T-helper 2 cell (primary cell): Measurements from ENCODE around the gene TFF2.

Experiments used
- DNase-seq, 5 experiments: peaks; one replicate each; pipeline versions ENCODE4 v3.0.0 to v3.0.0-alpha.2; 2012 to 2022

Gene TFF2

GRCh38 chr21:42384156-42384945 is 33.6 kb upstream of the TFF2 start:
- DNase-seq, result no peak

GRCh38 chr21:42383331-42383730 is 32.5 kb upstream of the TFF2 start:
- DNase-seq, result no peak

- no peak for DNase-seq
Observed at GRCh38 chr21:42382915-42383314, 32.1 kb upstream of the TFF2 start.

GRCh38 chr21:42381347-42381984 is 30.7 kb upstream of the TFF2 start:
- DNase-seq, result peak in 1 of 5 experiments; percentile 78

GRCh38 chr21:42379426-42380215 is 28.8 kb upstream of the TFF2 start:
- DNase-seq, result no peak

GRCh38 chr21:42378418-42378817 is 27.6 kb upstream of the TFF2 start:
- DNase-seq, result no peak

GRCh38 chr21:42377951-42378340 is 27.2 kb upstream of the TFF2 start:
- no peak for DNase-seq

GRCh38 chr21:42377211-42377950 is 26.6 kb upstream of the TFF2 start:
- no peak for DNase-seq

GRCh38 chr21:42376338-42376982 is 25.7 kb upstream of the TFF2 start:
- peak in 1 of 5 experiments; percentile 72 for DNase-seq

GRCh38 chr21:42375966-42376337 is 25.2 kb upstream of the TFF2 start:
- DNase-seq, result no peak

- DNase-seq, result no peak
Observed at GRCh38 chr21:42375506-42375905, 24.7 kb upstream of the TFF2 start.

- no peak for DNase-seq
Observed at GRCh38 chr21:42374864-42375499, 24.2 kb upstream of the TFF2 start.

GRCh38 chr21:42374457-42374856 is 23.7 kb upstream of the TFF2 start:
- DNase-seq, result peak in 1 of 5 experiments; percentile 79

- DNase-seq, result no peak
Observed at GRCh38 chr21:42373908-42374455, 23.2 kb upstream of the TFF2 start.

GRCh38 chr21:42373196-42373907 is 22.6 kb upstream of the TFF2 start:
- peak in 1 of 5 experiments; percentile 51 for DNase-seq

- no peak for DNase-seq
Observed at GRCh38 chr21:42370894-42371654, 20.3 kb upstream of the TFF2 start.

- DNase-seq, result no peak
Observed at GRCh38 chr21:42369821-42370220, 19.0 kb upstream of the TFF2 start.

- DNase-seq, result no peak
Observed at GRCh38 chr21:42367367-42368165, 16.8 kb upstream of the TFF2 start.
